Skeletal muscle cell (primary cell): ENCODE measurements around the gene SMIM34.
"Not testable (repeated sequence)": the region's sequence is repeated elsewhere in the genome, so short reads cannot be mapped to it uniquely, and the experiment has no call there.

Source experiments
- DNase-seq: peaks from one replicate; pipeline ENCODE4 v3.0.0-alpha.2; 2010; ENCODE audit warnings: low read depth
- H3K4me3 ChIP-seq: 2 replicates; pipeline ENCODE4 v1.5.1; 2011; ENCODE audit warnings: low read depth, mild to moderate bottlenecking, control low read depth, low read length, moderate library complexity

The SMIM34 gene

DNA sequence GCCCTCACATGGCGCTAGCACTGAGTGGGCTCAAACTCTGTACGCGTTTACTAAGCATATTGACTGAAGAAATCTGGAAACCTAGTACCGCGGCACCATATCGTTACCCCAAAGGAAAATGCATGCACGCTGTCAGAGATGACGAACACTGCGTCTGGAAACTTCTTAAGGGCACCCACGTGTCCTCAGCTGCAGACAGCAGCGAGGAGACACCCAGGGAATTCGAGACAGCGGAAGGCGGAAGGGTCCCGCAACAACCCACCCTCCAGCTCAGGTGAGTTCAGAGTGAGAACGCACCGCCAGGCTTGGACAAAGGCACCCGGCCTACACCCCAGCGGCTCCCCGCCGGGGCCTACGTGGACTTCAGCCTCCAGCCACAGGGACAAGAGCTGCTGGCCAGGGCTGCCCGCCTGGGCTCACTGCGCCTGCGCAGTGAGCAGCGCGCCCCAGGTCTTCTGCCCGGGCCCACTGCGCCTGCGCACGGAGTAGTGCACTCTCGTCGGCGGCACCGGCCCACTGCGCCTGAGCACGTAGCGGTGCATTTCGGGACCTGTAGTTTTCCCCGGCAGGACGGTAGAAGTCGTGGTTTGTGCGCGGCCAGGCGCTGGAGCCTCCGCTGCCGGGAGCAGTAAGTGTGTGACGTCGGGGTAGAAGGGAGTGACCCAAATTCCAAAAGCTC lies 48.7 kb downstream of the SMIM34 start, which contains the start of gene SMIM11:
Gene SMIM11, plus strand, starts transcription at position 568 of the 679 bp plus-strand sequence. CDS start 3,998 bp downstream, outside the sequence.
- H3K4me3 ChIP-seq, DNase-seq: not testable (repeated sequence)

DNA sequence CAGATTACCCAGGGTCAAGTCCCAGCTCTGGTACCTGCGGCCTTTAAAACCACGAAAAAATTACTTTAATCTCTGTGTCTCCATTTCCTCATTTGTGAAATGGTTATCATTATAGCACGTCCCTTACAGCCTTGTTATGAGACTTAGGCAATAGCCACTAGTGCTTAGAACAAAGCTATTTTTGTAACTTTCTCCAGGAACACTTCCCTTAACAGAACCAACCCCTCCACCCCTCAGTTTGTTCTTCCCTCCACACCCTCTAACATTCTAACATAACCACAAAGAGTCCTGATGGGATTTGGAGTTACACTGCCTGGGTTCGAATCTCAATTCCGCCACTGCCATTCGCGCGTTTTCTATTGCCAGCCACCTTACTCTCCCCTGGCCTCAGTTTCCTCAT lies 49.3 kb downstream of the SMIM34 start:
- not testable (repeated sequence) for DNase-seq, H3K4me3 ChIP-seq

DNA sequence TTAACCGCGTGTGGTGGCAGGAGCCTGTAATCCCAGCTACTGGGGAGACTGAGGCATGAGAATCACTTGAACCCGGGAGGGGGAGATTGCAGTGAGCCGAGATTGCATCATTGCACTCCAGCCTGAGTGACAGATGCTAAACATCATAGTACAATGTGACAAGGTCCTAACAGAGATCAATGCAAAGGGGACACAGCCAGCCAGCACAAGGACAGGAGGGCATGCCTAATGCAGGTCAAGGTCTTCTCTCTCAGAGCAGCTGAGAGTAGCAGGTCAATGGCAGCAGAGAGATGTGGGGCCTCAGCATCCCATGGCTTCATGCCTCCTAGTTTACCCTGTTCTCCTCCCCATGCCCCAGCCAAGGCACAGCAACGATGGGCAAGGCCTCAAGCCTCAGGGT lies 51.4 kb downstream of the SMIM34 start:
- H3K4me3 ChIP-seq = no peak overlapping the region
- DNase-seq = no peak

DNA sequence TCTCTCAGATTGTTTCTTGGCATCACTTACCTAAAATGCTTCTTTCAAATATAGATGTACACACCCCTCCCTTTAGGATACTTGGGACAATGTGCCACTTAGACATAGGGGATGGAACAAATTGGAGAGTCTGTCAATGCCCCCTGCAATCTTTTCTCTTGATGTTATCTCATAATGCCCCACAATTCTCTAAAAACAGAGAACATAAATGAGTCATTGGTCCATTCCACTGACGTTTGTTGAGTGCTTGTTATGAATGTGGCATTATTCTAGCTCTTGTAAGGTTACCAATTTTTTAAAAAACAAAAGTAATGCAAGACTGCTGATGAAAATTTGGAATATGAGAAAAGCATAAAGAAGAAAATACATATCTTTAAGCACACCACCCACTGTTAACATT lies 54.0 kb downstream of the SMIM34 start:
- H3K4me3 ChIP-seq = no peak overlapping the region
- DNase-seq = no peak
